Measurements from ENCODE around the gene PSMB5.

DNA sequence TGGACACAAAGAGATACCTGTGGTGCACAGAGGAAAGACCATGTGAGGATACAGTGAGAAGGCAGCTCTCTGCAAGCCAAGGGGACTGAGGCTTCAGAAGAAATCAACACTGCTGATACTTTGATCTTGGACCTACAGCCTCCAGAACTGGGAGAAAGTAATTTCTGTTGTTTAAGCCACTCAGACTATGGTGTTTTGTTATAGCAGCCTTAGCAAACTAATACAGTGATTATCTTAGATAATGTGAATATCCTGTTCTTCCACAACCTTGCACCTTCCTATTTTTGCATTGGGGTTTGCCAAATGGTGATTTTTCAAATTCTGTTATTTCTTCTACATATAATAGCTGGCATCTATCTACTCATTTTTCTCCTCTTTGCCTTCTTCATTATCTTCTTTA is 16.6 kb downstream of the PSMB5 start:
- TF ChIP-seq SIN3A (IDR thresholded peaks at IDR 0.05; ENCODE audit: borderline replicate concordance, insufficient read depth, low read length) (no peak), POLR2AphosphoS5 (IDR thresholded peaks at IDR 0.05; ENCODE audit: low read depth, low read length) (no peak), REST (IDR thresholded peaks at IDR 0.05; ENCODE audit: insufficient read depth in 1 of 2, low read depth in 2 of 2, low read length in 2 of 2) (no peak), TAF1 (IDR thresholded peaks at IDR 0.05; ENCODE audit: borderline replicate concordance, insufficient read depth, low read length) (no peak)

Measured in PFSK-1 (cell line).